IMR-90 (cell line): ENCODE results near the gene CASP9. TPM values are rescaled to one million over a fixed set of nuclear protein-coding genes. Genes with fewer than 3 reads are reported as not detected.

Source experiments
- ATAC-seq: fragments of 200-7000 bp; cut with Tn5 transposase; 2 replicates; pipeline ENCODE4 v1.9.1; 2020; ENCODE audit warnings: low read depth, mild to moderate bottlenecking, moderate library complexity
- BruUV-seq: library from RNA; stranded (reverse); fragments of 400-500 nt; replicated peaks from 2 replicates; lab custom pipeline; 2021; lab: Mats Ljungman, UMichigan
- CTCF ChIA-PET: fragments of 300-600 bp; formaldehyde crosslinking; extraction: SDS; loops from one replicate; lab custom pipeline; 2021; ENCODE audit warnings: antibody characterized with exemption; lab: Yijun Ruan, JAX
- POLR2A ChIA-PET: fragments of 300-600 bp; sonication (Branson Sonifier 250); formaldehyde crosslinking; loops from one replicate; lab custom pipeline; 2022; ENCODE audit warnings: antibody characterized with exemption; ENCODE audit not compliant: unreplicated experiment; lab: Charles Lee
- DNase-seq: peaks from one replicate; pipeline ENCODE4 v3.0.0; 2013
- H2AFZ ChIP-seq: replicated peaks from 2 replicates; pipeline ENCODE3; 2013; ENCODE audit warnings: low read length, mild to moderate bottlenecking; ENCODE audit not compliant: poor library complexity
- H2AK5ac ChIP-seq: 2 replicates; pipeline ENCODE4 v1.6.1; 2013; ENCODE audit warnings: low read depth, low read length, inconsistent platforms
- H2AK9ac ChIP-seq: replicated peaks from 2 replicates; pipeline ENCODE3; 2013; ENCODE audit warnings: mild to moderate bottlenecking, low read depth, low read length, moderate library complexity; ENCODE audit not compliant: poor library complexity
- H2BK120ac ChIP-seq: 2 replicates; pipeline ENCODE4 v1.6.1; 2013; ENCODE audit warnings: low read depth, low read length, inconsistent platforms
- H2BK15ac ChIP-seq: 3 replicates; pipeline ENCODE4 v1.6.1; 2013; ENCODE audit warnings: low read depth, low read length, inconsistent platforms
- H2BK20ac ChIP-seq: 2 replicates; pipeline ENCODE4 v1.6.1; 2013; ENCODE audit warnings: low read depth, mild to moderate bottlenecking, inconsistent platforms, low read length, moderate library complexity
- H2BK5ac ChIP-seq: 2 replicates; pipeline ENCODE4 v1.6.1; 2013; ENCODE audit warnings: mild to moderate bottlenecking, low read depth, low read length, inconsistent platforms; ENCODE audit not compliant: poor library complexity, severe bottlenecking
- H3K14ac ChIP-seq: replicated peaks from 2 replicates; pipeline ENCODE4 v1.6.1; 2013; ENCODE audit warnings: low read depth, low read length, inconsistent platforms
- H3K18ac ChIP-seq: 2 replicates; pipeline ENCODE4 v1.6.1; 2013; ENCODE audit warnings: low read depth, low read length, control low read depth
- H3K23ac ChIP-seq: 2 replicates; pipeline ENCODE4 v1.6.1; 2013; ENCODE audit warnings: low read depth, low read length, inconsistent platforms
- H3K27ac ChIP-seq: 2 replicates; pipeline ENCODE4 v1.5.1; 2013; ENCODE audit warnings: mild to moderate bottlenecking, control low read depth, low read length; ENCODE audit not compliant: insufficient read depth
- H3K27me3 ChIP-seq: 2 replicates; pipeline ENCODE4 v1.6.1; 2013; ENCODE audit warnings: low read length; ENCODE audit not compliant: control insufficient read depth, insufficient read depth
- H3K36me3 ChIP-seq: 2 replicates; pipeline ENCODE4 v1.6.1; 2013; ENCODE audit warnings: low read length, mixed read lengths; ENCODE audit not compliant: control insufficient read depth, insufficient read depth
- H3K4ac ChIP-seq: 2 replicates; pipeline ENCODE4 v1.6.1; 2013; ENCODE audit warnings: low read depth, low read length, inconsistent platforms
- H3K4me1 ChIP-seq: 2 replicates; pipeline ENCODE4 v1.6.1; 2013; ENCODE audit warnings: low read length, mixed read lengths; ENCODE audit not compliant: control insufficient read depth, insufficient read depth
- H3K4me2 ChIP-seq: 2 replicates; pipeline ENCODE4 v1.6.1; 2013; ENCODE audit warnings: low read depth, mild to moderate bottlenecking, control low read depth, low read length, moderate library complexity
- H3K4me3 ChIP-seq: 2 replicates; pipeline ENCODE4 v1.5.1; 2013; ENCODE audit warnings: low read depth, mild to moderate bottlenecking, control low read depth, low read length, moderate library complexity; ENCODE audit not compliant: insufficient read depth
- H3K56ac ChIP-seq: 2 replicates; pipeline ENCODE4 v1.6.1; 2013; ENCODE audit warnings: low read length, inconsistent platforms; ENCODE audit not compliant: insufficient read depth; ENCODE audit errors: extremely low read depth
- H3K79me1 ChIP-seq, 2 experiments: 2 replicates each; pipeline ENCODE4 v1.6.1; 2013; ENCODE audit warnings: low read length in 2 of 2, inconsistent platforms in 1 of 2, low read depth in 1 of 2
- H3K9ac ChIP-seq: 2 replicates; pipeline ENCODE4 v1.6.1; 2013; ENCODE audit warnings: low read depth, low read length, control low read depth
- H3K9me1 ChIP-seq: 2 replicates; pipeline ENCODE4 v1.6.1; 2013; ENCODE audit warnings: low read length, inconsistent platforms; ENCODE audit not compliant: insufficient read depth
- H3K9me3 ChIP-seq: 2 replicates; pipeline ENCODE4 v1.6.1; 2013; ENCODE audit warnings: low read length; ENCODE audit not compliant: control insufficient read depth, insufficient read depth
- H4K20me1 ChIP-seq: 2 replicates; pipeline ENCODE4 v1.6.1; 2013; ENCODE audit warnings: low read length, inconsistent platforms; ENCODE audit not compliant: insufficient read depth
- H4K5ac ChIP-seq: 2 replicates; pipeline ENCODE4 v1.6.1; 2013; ENCODE audit warnings: mild to moderate bottlenecking, low read depth, low read length, control low read depth
- H4K8ac ChIP-seq, 2 experiments: 2 replicates each; pipeline ENCODE4 v1.6.1; 2013; ENCODE audit warnings: low read depth in 2 of 2, low read length in 2 of 2, control low read depth in 1 of 2, inconsistent platforms in 1 of 2
- H4K91ac ChIP-seq: 2 replicates; pipeline ENCODE4 v1.6.1; 2013; ENCODE audit warnings: low read depth, low read length, inconsistent platforms; ENCODE audit not compliant: insufficient read depth
- BHLHE40 ChIP-seq: fragments of 150-350 bp; IDR thresholded peaks from 2 replicates; pipeline ENCODE4 v1.6.1; 2016; ENCODE audit warnings: mild to moderate bottlenecking, low read depth, low read length
- CEBPB ChIP-seq: IDR thresholded peaks from 2 replicates; pipeline ENCODE4 v1.6.1; 2012; ENCODE audit warnings: low read depth, low read length, improper control_type of control experiment
- CHD1 ChIP-seq: IDR thresholded peaks from 2 replicates; pipeline ENCODE4 v1.6.1; 2012; ENCODE audit warnings: low read depth, low read length, improper control_type of control experiment
- CTCF ChIP-seq: conservative IDR thresholded peaks from 2 replicates; pipeline ENCODE4 v1.5.1; 2012; ENCODE audit warnings: mild to moderate bottlenecking, low read depth, low read length, improper control_type of control experiment
- ELK1 ChIP-seq: fragments of 150-350 bp; IDR thresholded peaks from 2 replicates; pipeline ENCODE4 v1.6.1; 2016; ENCODE audit warnings: low read depth, mild to moderate bottlenecking, low read length, moderate library complexity, borderline replicate concordance
- FOS ChIP-seq: fragments of 150-350 bp; IDR thresholded peaks from 2 replicates; pipeline ENCODE4 v1.6.1; 2016; ENCODE audit warnings: low read depth, low read length
- MAFK ChIP-seq: IDR thresholded peaks from 2 replicates; pipeline ENCODE4 v1.6.1; 2012; ENCODE audit warnings: low read depth, low read length, improper control_type of control experiment
- MAZ ChIP-seq: IDR thresholded peaks from 2 replicates; pipeline ENCODE4 v1.6.1; 2012; ENCODE audit warnings: low read depth, mild to moderate bottlenecking, low read length, improper control_type of control experiment, moderate library complexity, borderline replicate concordance
- POLR2A ChIP-seq: IDR thresholded peaks from 2 replicates; pipeline ENCODE4 v1.6.1; 2012; ENCODE audit warnings: mild to moderate bottlenecking, low read depth, low read length
- RAD21 ChIP-seq: IDR thresholded peaks from 2 replicates; pipeline ENCODE4 v1.6.1; 2012; ENCODE audit warnings: low read length, improper control_type of control experiment
- RCOR1 ChIP-seq: IDR thresholded peaks from 2 replicates; pipeline ENCODE4 v1.6.1; 2012; ENCODE audit warnings: mild to moderate bottlenecking, low read length, improper control_type of control experiment; ENCODE audit not compliant: insufficient replicate concordance
- RFX5 ChIP-seq: IDR thresholded peaks from 2 replicates; pipeline ENCODE4 v1.8.0; 2012; ENCODE audit warnings: low read depth, mild to moderate bottlenecking, low read length, moderate library complexity
- SMC3 ChIP-seq: fragments of 150-350 bp; IDR thresholded peaks from 2 replicates; pipeline ENCODE4 v1.6.1; 2016; ENCODE audit warnings: low read depth, mild to moderate bottlenecking, antibody characterized with exemption, low read length, moderate library complexity
- WGBS, 2 experiments: methylation state at CpG; one replicate each; pipeline versions ENCODE4 v1.1.5 to v1.1.7; 2013; ENCODE audit warnings: missing lambda C conversion rate in 2 of 2; ENCODE audit not compliant: insufficient read length in 1 of 2; ENCODE audit errors: extremely low coverage in 2 of 2; 5-methylcytosine and 5-hydroxymethylcytosine counted together
- dilution Hi-C: fragments of 300-500 bp; cut with HindIII; formaldehyde crosslinking; loops from one replicate; pipeline ENCODE4 v1.14.3; 2018; ENCODE audit warnings: low sequenced_read_pairs; ENCODE audit not compliant: unreplicated experiment
- in situ Hi-C: fragments of 300-500 bp; cut with MboI; formaldehyde crosslinking; loops from 3 replicates; pipeline ENCODE4 v1.14.3; 2019; ENCODE audit warnings: low sequenced_read_pairs, inconsistent platforms, mixed read lengths
- intact Hi-C: fragments of 100-400 bp; cut with micrococcal nuclease; formaldehyde crosslinking; loops from 2 replicates; pipeline ENCODE4 v1.10.0; 2022
- polyA plus RNA-seq, 3 experiments: library from polyadenylated mRNA; depleted of rRNA; stranded (reverse); fragments of >200 nt; gene quantifications; 2 replicates each; pipeline ENCODE4 v1.2.3, GENCODE V29; 2012; ENCODE audit warnings: low replicate concordance in 1 of 3
- total RNA-seq: library from RNA; depleted of rRNA; stranded (reverse); fragments of >200 nt; gene quantifications from 2 replicates; pipeline ENCODE4 v1.2.3, GENCODE V29; 2012

CASP9 gene
- total and polyA plus RNA-seq, 2 of the 4 experiments (the other 2 are of a cell fraction), result 7.0 to 8.3 TPM

- no peaks in the 10 kb centered on the region for H3K36me3 ChIP-seq
- peaks cover 2% of the 10 kb centered on the region for H3K4me1 ChIP-seq
- peak overlapping the region; percentile 11 for H3K4ac ChIP-seq
- H3K27ac ChIP-seq, result peak overlapping the region; percentile 66
- H2BK15ac ChIP-seq, result no peak overlapping the region; the same call in 2 of the 3 replicates
- no peaks in the 10 kb centered on the region; the same call in none of the 2 replicates for H4K20me1 ChIP-seq
- no peak overlapping the region for H3K14ac ChIP-seq
- 1% methylated on average over 13 of the region's 40 CpGs; no CpG with 5 or more reads in 1 of the 2 experiments for WGBS, 2 experiments
- ATAC-seq, result peak; percentile 70
- H3K4me3 ChIP-seq, result peak overlapping the region; percentile 82
- in situ Hi-C loops (no loop called here), intact Hi-C loops (no loop called here), dilution Hi-C loops (no loop called here)
- ChIA-PET CTCF (no interaction called here), POLR2A (no interaction called here)
- no peak overlapping the region; the same call in 1 of the 2 replicates for H3K56ac ChIP-seq
- H2AFZ ChIP-seq, result peak overlapping the region; percentile 94
- no peak for DNase-seq
- H3K9ac ChIP-seq, result peak overlapping the region; percentile 72
- H2AK5ac ChIP-seq, result peak overlapping the region; percentile 10; the same call in 1 of the 2 replicates
- peaks cover 10% of the 10 kb centered on the region for H3K9me1 ChIP-seq
- H2BK20ac ChIP-seq, result no peak overlapping the region
- H3K4me2 ChIP-seq, result peak overlapping the region; percentile 63
- peak overlapping the region; percentile 59 for H2BK5ac ChIP-seq
- peaks cover 11 to 36% of the 10 kb centered on the region in 2 experiments for H3K79me1 ChIP-seq
- peak overlapping the region; percentile 63; the same call in 1 of the 2 replicates for H4K5ac ChIP-seq
- no peaks in the 10 kb centered on the region for H3K9me3 ChIP-seq
- no peaks in the 10 kb centered on the region for H3K27me3 ChIP-seq
- H4K8ac ChIP-seq, result peak overlapping the region; percentile 0 to 71; a peak in 3 of 4 replicates
- H2BK120ac ChIP-seq, result no peak overlapping the region
- BruUV-seq, result no TSS peak
- H4K91ac ChIP-seq, result no peak overlapping the region
- no peak overlapping the region for H3K23ac ChIP-seq
- no peak overlapping the region for H2AK9ac ChIP-seq
- H3K18ac ChIP-seq, result peak overlapping the region; percentile 22; the same call in 1 of the 2 replicates
- TF ChIP-seq BHLHE40 (no peak), ELK1 (no peak), CEBPB (no peak), FOS (no peak), CHD1 (no peak), RAD21 (no peak), POLR2A (no peak), MAZ (no peak), CTCF (no peak), SMC3 (no peak), MAFK (no peak), RCOR1 (no peak), RFX5 (no peak)
These were observed 1.3 kb upstream of the CASP9 start for GRCh38 chr1:15525050-15526020.
